BLaER1 treated with 17β-estradiol and CSF1 and Interleukin-3, amounts not matched to agents 10 nM and 100 nM (cell line): ENCODE measurements around the gene SLAMF7.
A peak's percentile ranks its signal among the peaks of the same experiment; 100 is the strongest.
"Not testable (repeated sequence)": the region's sequence is repeated elsewhere in the genome, so short reads cannot be mapped to it uniquely, and the experiment has no call there.

Source experiments
- H3K27ac ChIP-seq, 11 experiments: shearing (Covaris generic); formaldehyde crosslinking; 2 replicates each; pipeline ENCODE4 v1.8.1; 2022
- H3K27me3 ChIP-seq, 11 experiments: shearing (Covaris generic); formaldehyde crosslinking; 2 replicates each; pipeline ENCODE4 v1.8.1; 2022
- H3K36me3 ChIP-seq, 11 experiments: shearing (Covaris generic); formaldehyde crosslinking; 2 replicates each; pipeline ENCODE4 v1.8.1; 2022
- H3K4me1 ChIP-seq, 10 experiments: shearing (Covaris generic); formaldehyde crosslinking; 2 replicates each; pipeline ENCODE4 v1.8.1; 2022
- H3K4me2 ChIP-seq, 11 experiments: shearing (Covaris generic); formaldehyde crosslinking; 2 replicates each; pipeline ENCODE4 v1.8.1; 2022
- H3K4me3 ChIP-seq, 10 experiments: shearing (Covaris generic); formaldehyde crosslinking; 2 replicates each; pipeline ENCODE4 v1.8.1; 2022
- H3K9ac ChIP-seq, 11 experiments: shearing (Covaris generic); formaldehyde crosslinking; 2 replicates each; pipeline ENCODE4 v1.8.1; 2022
- H3K9me3 ChIP-seq, 11 experiments: shearing (Covaris generic); formaldehyde crosslinking; replicated peaks in 1 of 11; 2 replicates each; pipeline ENCODE4 v1.8.1; 2022
- H4K20me1 ChIP-seq, 11 experiments: shearing (Covaris generic); formaldehyde crosslinking; 2 replicates each; pipeline ENCODE4 v1.8.1; 2022
- Cebpa-rat ChIP-seq, 11 experiments: shearing (Covaris generic); IDR thresholded peaks; 2 replicates each; pipeline ENCODE4 v1.8.1; 2022

The SLAMF7 gene

GRCh38 chr1:160781186-160781766, 42.2 kb downstream of the SLAMF7 start:
- peak overlapping the region in 5 of 11 experiments; percentile 13 to 51 (median 39); a peak in 6 of 22 replicates for H3K9ac ChIP-seq
- peak overlapping the region in 9 of 11 experiments; percentile 10 to 75 (median 62); a peak in 15 of 22 replicates for H3K27ac ChIP-seq
- no peak for TF ChIP-seq Cebpa-rat (IDR thresholded peaks at IDR 0.05)
- H3K27me3 ChIP-seq: no peaks in the 10 kb centered on the region
- peak overlapping the region; percentile 15 to 66 (median 51) for H3K4me2 ChIP-seq
- H3K36me3 ChIP-seq: no peaks in the 10 kb centered on the region
- H3K9me3 ChIP-seq: no peaks in the 10 kb centered on the region
- no peak overlapping the region for H3K4me3 ChIP-seq
- peaks cover 24 to 53% (median 43%) of the 10 kb centered on the region in 10 experiments for H3K4me1 ChIP-seq
- no peaks in the 10 kb centered on the region for H4K20me1 ChIP-seq

GRCh38 chr1:160781914-160782689, 43.1 kb downstream of the SLAMF7 start:
- H3K9me3 ChIP-seq: no peaks in the 10 kb centered on the region
- H3K27ac ChIP-seq: peak overlapping the region in 9 of 11 experiments; percentile 10 to 75 (median 62); a peak in 16 of 22 replicates
- peak overlapping the region in 5 of 11 experiments; percentile 20 to 51 (median 39); a peak in 6 of 22 replicates for H3K9ac ChIP-seq
- no peaks in the 10 kb centered on the region for H3K27me3 ChIP-seq
- no peaks in the 10 kb centered on the region for H4K20me1 ChIP-seq
- H3K4me2 ChIP-seq: peak overlapping the region; percentile 15 to 66 (median 51)
- TF ChIP-seq Cebpa-rat (IDR thresholded peaks at IDR 0.05): peak in 7 of 11 experiments; percentile 17 to 60 (median 25); a peak in 5 of 22 replicates
- H3K4me3 ChIP-seq: no peak overlapping the region
- no peaks in the 10 kb centered on the region for H3K36me3 ChIP-seq
- H3K4me1 ChIP-seq: peaks cover 22 to 46% (median 37%) of the 10 kb centered on the region in 10 experiments

DNA sequence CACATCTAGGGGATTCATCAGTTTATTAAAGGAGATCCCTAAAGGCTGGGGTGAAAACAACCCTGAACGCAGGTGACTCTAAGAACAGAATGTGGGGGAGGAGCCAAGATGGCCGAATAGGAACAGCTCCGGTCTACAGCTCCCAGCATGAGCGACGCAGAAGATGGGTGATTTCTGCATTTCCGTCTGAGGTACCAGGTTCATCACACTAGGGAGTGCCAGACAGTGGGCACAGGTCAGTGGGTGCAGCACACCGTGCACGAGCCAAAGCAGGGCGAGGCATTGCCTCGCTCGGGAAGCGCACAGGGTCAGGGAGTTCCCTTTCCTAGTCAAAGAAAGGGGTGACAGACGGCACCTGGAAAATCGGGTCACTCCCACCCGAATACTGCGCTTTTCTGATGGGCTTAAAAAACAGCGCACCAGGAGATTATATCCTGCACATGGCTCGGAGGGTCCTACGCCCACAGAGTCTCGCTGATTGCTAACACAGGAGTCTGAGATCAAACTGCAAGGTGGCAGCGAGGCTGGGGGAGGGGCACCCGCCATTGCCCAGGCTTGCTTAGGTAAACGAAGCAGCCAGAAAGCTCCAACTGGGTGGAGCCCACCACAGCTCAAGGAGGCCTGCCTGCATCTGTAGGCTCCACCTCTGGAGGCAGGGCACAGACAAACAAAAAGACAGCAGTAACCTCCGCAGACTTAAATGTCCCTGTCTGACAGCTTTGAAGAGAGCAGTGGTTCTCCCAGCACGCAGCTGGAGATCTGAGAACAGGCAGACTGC, 44.1 kb downstream of the SLAMF7 start:
- Histone ChIP-seq H3K4me1 (peaks cover 22 to 45% (median 36%) of the 10 kb centered on the region in 10 experiments), H3K4me2 (peak overlapping the region in 8 of 11 experiments; percentile 15 to 66 (median 50); a peak in 9 of 22 replicates), H3K27ac (peak overlapping the region in 3 of 11 experiments; percentile 1 to 47 (median 32); a peak in 2 of 22 replicates)
- not testable (repeated sequence) for H3K9me3 ChIP-seq, H3K4me3 ChIP-seq, H4K20me1 ChIP-seq, H3K27me3 ChIP-seq, H3K9ac ChIP-seq, H3K36me3 ChIP-seq

GRCh38 chr1:160789051-160789701, 50.1 kb downstream of the SLAMF7 start:
- Histone ChIP-seq H4K20me1 (no peaks in the 10 kb centered on the region), H3K27ac (peak overlapping the region in 2 of 11 experiments; percentile 85 to 86; a peak in 3 of 22 replicates), H3K9me3 (no peaks in the 10 kb centered on the region), H3K36me3 (no peaks in the 10 kb centered on the region), H3K4me2 (peak overlapping the region; percentile 58 to 75 (median 70); a peak in 21 of 22 replicates), H3K27me3 (no peaks in the 10 kb centered on the region), H3K9ac (no peak overlapping the region), H3K4me3 (no peak overlapping the region), H3K4me1 (peaks cover 16 to 25% (median 20%) of the 10 kb centered on the region in 10 experiments)
- no peak for TF ChIP-seq Cebpa-rat (IDR thresholded peaks at IDR 0.05)

DNA sequence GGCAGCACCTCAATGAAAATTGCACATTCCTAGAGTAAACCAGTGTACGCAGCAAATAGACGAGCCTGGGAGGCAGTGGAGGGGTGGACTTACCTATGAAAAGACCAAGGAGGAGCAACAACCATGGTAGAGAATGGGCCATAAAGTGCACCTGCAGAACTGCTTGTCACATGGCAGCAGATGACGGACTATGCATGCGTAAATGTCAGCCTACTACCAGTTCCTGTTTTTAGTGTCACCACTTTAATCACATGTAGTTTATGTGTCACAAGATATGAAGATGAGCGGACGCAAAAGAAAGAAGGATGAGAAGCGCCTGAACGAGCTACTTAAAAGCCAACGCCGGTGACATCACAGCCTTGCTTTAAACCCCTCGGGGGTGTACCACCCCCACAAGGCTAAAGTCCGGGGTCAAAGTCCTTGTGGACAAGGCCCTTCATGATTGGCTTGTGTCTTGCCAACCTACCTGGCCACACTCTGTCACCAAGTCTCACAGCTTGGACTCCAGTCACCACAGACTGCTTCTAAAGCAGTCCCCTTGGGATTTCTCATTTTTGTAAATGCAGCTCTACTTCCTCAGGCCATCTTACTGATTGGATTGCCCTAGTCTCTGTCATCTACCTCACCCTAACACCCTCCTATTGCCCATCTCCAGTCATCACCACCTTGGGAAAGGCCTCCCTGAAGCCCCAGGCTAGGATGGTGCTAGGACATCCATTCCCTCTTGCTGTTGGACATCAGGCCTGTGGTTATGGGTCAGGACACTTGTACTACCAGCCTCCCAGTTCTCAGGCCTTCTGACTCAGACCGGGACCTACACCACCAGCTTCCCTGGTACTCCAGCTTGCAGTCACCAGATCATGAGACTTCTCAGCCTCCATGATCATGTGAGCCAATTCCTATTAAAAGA, 50.9 kb downstream of the SLAMF7 start:
- Histone ChIP-seq H3K4me3 (no peak overlapping the region), H3K9me3 (peaks cover 0 to 2% (median 0%) of the 10 kb centered on the region in 11 experiments; a peak in 4 of 22 replicates), H3K9ac (peak overlapping the region in 4 of 11 experiments; percentile 11 to 67 (median 48); a peak in 6 of 22 replicates), H3K36me3 (no peaks in the 10 kb centered on the region), H4K20me1 (no peaks in the 10 kb centered on the region), H3K4me2 (peak overlapping the region; percentile 58 to 75 (median 70)), H3K27me3 (no peaks in the 10 kb centered on the region), H3K27ac (peak overlapping the region; percentile 32 to 86 (median 61); a peak in 19 of 22 replicates), H3K4me1 (peaks cover 19 to 27% (median 23%) of the 10 kb centered on the region in 10 experiments)
- no peak for TF ChIP-seq Cebpa-rat (IDR thresholded peaks at IDR 0.05)

- H3K36me3 ChIP-seq: no peaks in the 10 kb centered on the region
- no peaks in the 10 kb centered on the region for H4K20me1 ChIP-seq
- H3K4me2 ChIP-seq: 0 out of 22 replicates have a peak overlapping the region, but pooled peaks of 1 of the 11 experiments have one; percentile 10
- no peaks in the 10 kb centered on the region for H3K27me3 ChIP-seq
- H3K4me1 ChIP-seq: peaks cover 53 to 66% (median 59%) of the 10 kb centered on the region in 10 experiments
- no peak overlapping the region for H3K9ac ChIP-seq
- peaks cover 0 to 7% (median 0%) of the 10 kb centered on the region in 11 experiments; a peak in 5 of 22 replicates for H3K9me3 ChIP-seq
- H3K4me3 ChIP-seq: no peak overlapping the region
- peak in 5 of 11 experiments; percentile 15 to 56 (median 48); a peak in 4 of 22 replicates for TF ChIP-seq Cebpa-rat (IDR thresholded peaks at IDR 0.05)
- H3K27ac ChIP-seq: no peak overlapping the region
Measured at GRCh38 chr1:160794376-160794775, 55.3 kb downstream of the SLAMF7 start.

- Histone ChIP-seq H3K4me2 (peak within 1 kb of the TSS; percentile 69 to 87 (median 79)), H3K4me3 (peak within 1 kb of the TSS in 7 of 10 experiments; percentile 11 to 40 (median 21); a peak in 9 of 20 replicates), H4K20me1 (no peaks in the 10 kb centered on the region), H3K9me3 (peaks cover 0 to 7% (median 0%) of the 10 kb centered on the region in 11 experiments; a peak in 5 of 22 replicates), H3K27me3 (no peaks in the 10 kb centered on the region), H3K9ac (peak within 1 kb of the TSS in 10 of 11 experiments; percentile 6 to 68 (median 38); a peak in 14 of 22 replicates), H3K4me1 (peaks cover 43 to 64% (median 56%) of the 10 kb centered on the region in 10 experiments), H3K36me3 (no peaks in the 10 kb centered on the region), H3K27ac (peak within 1 kb of the TSS; percentile 10 to 82 (median 68); a peak in 20 of 22 replicates)
- no peak for TF ChIP-seq Cebpa-rat (IDR thresholded peaks at IDR 0.05)
Measured at GRCh38 chr1:160795951-160796383, 56.9 kb downstream of the SLAMF7 start, which contains the start of gene LY9. TSS of gene LY9 (plus strand) at chr1:160796174. CDS start at chr1:160796188, 14 bp downstream.
